HG03060 (cell line): Measurements from ENCODE around the gene MAGI2.
"Not testable (repeated sequence)": the region's sequence is repeated elsewhere in the genome, so short reads cannot be mapped to it uniquely, and the experiment has no call there.

Experiments
- ATAC-seq: cut with Tn5 transposase; IDR thresholded peaks from one replicate; pipeline ENCODE4 v1.9.1; 2021; ENCODE audit warnings: low read depth, moderate number of reproducible peaks; ENCODE audit not compliant: unreplicated experiment

Gene MAGI2

DNA sequence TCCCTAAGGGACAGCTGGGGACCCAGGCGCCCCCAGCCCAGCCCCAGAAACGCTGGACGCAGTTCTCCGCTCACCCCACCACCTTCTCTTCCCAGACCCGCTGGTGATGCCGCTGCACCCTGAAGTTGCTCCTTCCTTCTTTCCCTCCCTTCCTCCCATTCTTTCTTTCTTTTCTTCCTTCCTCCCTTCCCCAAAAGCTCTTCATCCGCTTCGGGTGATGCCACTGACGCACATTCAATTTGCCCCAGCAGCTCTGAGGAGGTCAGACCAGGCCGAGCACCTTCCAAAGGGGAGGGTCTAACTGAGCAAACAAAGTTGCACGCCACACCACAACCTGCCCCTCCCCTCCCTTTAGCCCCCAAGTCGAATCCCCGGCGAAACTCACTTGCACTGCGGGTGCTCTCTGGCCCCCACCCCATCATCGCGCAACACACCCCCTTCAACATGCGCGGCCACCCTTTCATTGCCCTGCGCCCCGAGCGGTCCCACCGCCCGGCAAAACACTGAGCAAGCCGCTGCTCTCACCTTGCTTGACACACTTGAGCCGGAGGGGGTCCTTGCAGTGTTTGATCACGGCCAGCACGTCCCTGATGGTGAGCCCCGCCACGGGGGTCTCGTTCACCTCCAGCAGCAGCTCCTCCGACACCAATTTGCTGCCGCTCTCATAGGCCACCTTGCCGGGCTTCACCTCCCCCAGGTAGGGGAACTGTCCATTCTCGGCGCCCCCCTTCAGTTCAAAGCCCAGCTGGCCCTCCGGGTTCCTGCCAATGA is 787 bp downstream of the MAGI2 start:
- no peak for ATAC-seq

DNA sequence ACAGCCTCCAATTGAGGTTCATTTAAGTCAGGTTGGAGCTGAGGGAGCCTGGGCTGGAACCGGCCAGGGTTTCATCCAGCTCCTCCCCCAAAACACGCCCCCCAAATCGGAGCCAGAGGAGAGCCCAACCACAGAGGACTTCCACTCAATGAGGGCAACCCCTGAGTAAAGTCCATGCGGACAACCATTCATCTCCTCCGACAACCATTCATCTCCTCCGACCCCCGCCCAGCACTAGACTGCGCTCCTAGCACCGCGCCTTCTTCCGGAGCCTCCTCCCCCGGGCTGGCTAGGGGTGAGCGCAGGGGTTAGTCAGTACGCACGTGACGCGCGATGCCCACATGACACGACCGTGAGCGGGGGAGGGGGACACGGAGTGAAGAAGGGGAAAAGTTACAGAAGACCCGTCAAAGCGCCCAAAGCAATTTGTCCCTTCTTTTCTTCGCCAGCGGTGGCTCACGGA is 1.4 kb downstream of the MAGI2 start:
- no peak for ATAC-seq

DNA sequence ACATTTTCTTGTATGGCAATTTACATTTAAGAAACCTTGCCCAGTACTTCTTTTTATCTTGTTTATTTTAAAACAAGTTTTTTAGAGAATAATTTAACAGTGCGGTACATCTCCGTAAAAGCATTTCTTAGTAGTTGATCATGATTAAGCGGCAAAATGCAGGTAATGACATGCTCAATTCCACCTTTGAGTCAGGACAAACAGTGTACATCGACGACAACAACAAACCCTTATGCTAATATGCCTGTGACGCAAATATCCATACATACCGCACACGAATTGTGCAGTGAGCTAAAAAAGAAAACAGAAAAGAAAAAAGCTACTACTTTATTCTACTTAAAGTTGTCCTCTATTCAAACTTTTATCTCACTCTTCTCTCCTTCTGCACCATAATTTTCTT is 1.9 kb downstream of the MAGI2 start:
- ATAC-seq: no peak

DNA sequence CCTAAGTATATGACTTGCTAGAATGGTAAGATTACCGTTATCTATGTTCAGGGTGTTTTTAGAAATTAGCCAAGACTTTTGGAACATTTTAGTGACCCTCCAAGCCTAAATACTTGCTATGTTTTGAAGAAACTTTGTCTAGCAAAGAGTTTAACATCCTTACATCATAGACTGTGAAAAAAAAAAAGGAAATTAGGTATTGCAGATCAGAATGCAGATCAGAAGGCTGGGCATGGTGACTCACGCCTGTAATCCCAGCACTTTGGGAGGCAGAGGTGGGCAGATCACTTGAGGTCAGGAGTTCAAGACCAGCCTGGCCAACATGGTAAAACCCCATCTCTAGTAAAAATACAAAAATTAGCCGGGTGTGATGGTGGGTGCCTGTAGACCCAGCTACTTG is 10.7 kb downstream of the MAGI2 start:
- not testable (repeated sequence) for ATAC-seq

DNA sequence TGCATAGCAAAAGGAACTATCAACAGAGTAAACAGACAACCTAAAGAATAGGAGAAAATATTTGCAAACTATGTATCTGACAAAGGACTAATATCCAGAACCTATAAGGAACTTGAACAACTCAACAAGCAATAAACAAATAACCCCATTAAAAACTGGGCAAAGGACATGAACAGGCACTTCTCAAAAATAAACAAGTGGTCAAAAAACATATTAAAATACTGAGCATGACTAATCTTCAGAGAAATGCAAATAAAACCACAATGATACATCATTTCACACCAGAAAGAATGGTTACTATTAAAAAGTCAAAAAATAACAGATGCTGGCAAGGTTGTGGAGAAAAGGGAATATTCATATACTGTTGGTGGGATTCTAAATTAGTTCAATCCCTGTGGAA is 17.1 kb downstream of the MAGI2 start:
- no peak for ATAC-seq

DNA sequence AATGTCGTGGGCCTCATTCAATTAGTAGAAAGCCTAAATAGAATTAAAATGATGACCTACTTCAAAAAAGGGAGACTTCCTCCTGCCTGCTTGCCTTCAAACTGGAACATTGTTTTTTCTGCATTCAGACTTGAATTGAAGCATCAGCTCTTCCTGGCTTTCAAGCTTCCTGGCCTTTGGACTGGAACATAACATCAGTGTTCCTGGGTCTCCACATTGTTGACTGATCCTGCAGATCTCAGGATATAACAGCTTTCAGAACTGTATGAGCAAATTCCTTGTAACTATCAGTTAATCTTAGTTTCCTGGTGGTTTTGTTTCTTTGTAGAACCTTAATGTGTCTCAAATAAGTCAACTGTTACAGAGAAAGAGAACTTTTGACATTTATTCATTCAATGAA is 18.6 kb downstream of the MAGI2 start:
- no peak for ATAC-seq

DNA sequence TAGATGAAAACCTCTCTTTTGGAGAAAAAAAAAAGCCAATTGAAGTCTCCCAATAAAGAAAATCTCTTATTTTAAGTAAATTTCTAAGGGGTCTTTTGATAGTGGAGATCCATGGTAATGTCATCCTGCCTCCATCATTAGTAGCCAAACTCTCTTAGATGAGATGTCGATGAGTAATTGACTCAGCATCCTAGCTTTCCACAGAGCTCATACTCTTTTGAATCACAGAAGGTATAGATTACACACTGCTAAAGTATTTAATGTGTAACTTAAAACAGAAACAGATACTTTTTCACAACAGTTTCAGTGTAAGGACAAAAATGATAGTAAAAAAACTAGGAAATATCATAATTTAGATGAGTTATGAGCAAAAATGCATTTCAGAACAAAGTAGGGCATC is 19.4 kb downstream of the MAGI2 start:
- no peak for ATAC-seq

DNA sequence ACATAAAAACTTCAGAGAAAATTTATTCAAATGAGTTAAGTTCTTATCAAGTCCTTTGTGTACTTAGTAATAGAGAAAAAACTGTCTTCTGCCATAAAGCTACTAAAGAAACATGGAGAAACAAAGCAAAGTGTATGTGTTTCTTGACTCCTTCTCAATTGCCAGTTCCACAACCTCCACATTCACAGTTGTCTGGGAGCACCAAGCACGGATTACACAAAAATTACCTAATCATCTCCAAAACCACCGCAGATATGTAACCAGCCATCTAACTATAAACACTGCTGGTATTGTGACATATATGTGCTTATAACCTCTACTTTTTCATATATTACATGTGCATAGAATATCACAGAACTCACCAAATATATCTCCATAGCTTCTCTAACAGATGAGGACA is 23.1 kb downstream of the MAGI2 start:
- no peak for ATAC-seq

DNA sequence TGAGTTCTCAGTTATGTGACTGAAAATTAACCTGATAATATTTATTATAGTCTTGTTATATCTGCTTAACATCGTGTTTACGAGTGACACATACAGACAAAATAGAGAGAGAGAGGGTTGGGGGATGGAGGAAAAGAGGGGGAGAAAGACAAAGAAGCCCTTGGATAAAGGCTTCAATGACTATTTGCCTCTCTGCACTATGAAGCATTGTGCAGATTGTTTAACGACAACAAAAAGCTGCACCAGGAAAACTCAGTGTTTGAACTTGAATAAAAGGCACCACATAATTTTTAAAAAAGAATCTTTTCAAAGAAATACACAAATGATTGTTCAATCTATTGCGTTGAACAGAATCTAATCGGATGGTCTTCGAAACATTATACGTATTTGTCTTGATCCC is 27.8 kb downstream of the MAGI2 start:
- ATAC-seq: no peak

DNA sequence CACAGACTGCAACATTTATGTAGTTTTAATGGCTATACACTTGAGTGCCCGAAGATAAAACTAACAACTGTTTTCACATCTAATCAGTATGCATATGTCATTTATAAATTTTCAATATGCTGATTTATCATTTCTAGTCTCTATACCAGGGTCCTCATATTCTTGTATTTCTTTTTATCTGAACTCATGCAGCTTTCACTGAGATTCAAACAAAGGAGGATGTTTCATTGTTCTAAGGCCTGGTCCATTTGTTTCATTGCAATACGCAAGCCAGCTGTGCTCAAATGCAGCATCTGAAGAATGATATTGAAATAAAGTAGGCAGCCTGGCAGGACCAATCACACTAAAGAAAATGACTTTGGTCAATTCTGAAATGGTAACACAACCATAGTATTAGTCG is 31.7 kb downstream of the MAGI2 start:
- ATAC-seq: no peak

DNA sequence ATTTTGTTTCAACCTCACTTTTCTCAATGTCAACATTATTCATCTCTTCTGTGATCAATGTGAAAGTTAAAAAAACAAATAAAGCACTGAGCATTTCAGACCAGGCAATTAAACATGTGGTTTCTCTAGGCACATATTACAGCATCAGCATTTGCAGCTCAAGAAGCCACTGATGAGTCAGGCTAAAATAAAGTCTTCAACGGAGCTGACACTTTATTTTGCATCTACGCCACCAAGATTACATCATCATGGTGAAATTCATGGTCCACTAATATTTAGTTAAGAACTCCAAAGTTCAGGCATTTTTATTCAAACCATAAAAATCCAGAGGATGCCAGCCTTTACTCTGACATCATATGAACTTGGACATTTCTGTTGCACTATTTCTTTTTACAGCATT is 33.0 kb downstream of the MAGI2 start:
- no peak for ATAC-seq

DNA sequence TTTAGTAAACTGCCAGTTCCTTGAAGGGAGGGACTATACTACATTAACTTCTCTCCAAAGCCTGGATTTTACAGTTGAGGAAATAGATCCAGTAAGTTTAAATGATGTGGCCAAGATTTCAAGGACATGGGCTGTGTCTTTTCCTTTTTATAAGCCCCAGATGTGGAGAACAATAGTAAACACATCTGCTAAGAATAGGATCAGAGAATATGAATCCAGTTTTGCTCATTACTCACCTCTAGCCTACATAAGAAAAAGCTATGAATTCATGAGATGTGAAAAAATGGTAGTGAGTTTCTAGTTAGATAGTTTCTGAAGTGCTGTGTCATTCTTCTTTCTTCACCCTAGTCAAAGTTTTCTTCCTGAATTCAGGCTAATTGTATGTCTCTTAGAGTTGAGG is 38.6 kb downstream of the MAGI2 start:
- no peak for ATAC-seq

DNA sequence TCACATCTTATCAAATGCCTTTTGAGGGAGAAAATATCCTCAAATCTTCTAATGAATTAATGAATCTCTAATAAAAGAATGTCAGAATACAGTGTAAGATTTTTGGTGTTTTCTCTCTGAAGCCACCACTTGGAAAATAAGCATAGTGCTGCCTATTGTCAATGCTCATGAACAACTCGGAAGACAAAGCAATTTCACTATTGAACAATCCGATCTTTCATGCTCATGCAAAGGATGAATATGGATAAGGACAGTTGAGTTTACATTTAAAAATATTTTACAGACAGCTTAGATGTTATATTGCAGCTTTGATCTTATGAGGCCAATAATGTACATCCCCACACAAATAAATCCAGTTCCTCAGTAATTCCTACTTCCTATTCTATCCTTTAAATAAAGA is 40.6 kb downstream of the MAGI2 start:
- no peak for ATAC-seq

DNA sequence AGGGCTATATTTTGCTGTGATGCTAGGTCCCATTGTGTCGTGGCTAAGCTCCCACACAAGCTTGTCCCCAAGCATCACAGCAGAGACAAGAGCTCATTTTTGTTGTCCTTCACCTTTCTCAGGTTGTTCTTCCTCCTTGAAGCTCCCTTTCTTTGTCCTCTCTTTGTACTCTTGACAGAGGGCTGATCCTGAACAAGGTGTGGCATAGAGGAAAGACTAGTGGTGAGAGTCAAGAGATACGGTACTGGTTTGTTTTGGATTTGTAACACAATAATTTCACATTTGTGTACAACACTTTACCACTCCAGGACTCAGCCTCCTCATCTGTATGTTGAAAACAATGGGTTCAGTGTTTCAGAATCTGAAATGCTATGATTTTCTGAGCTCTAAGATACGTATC is 41.0 kb downstream of the MAGI2 start:
- no peak for ATAC-seq

DNA sequence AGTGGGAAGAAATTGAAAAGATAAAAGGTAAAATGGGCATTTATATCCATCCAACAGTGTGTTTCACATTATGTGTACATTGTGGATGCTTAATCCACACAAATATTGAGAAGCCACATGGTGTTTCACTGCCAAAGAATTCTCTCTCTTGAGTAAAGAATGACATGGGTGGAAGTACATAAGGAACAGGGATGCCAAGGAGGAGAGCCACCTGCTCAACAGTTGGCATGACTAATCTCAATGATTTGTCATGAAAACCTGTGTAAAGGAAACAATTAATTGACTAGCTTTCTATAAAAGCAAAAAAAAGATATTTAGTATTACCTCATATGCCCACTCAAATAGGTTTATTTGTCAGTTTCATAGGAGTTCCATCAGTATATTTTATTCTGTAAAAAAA is 43.1 kb downstream of the MAGI2 start:
- ATAC-seq: no peak

DNA sequence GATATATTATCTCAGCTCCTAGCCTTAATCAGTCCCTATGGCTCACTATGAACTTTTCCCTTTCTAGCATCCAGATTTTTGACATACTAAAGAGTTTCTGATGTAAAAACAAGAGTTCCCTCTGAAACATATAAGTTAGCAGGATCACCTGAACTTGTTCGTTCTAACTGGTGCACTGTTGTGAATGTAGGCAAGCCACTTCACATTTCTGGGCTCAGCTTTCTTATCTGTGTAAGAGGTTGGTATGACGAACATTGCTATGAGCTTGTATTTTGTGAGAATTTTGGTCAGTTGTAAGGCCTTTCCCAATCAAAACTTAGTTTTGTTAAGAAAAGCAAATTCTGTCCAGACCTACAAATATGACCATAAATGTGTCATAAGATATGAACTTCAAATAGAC is 46.1 kb downstream of the MAGI2 start:
- no peak for ATAC-seq

DNA sequence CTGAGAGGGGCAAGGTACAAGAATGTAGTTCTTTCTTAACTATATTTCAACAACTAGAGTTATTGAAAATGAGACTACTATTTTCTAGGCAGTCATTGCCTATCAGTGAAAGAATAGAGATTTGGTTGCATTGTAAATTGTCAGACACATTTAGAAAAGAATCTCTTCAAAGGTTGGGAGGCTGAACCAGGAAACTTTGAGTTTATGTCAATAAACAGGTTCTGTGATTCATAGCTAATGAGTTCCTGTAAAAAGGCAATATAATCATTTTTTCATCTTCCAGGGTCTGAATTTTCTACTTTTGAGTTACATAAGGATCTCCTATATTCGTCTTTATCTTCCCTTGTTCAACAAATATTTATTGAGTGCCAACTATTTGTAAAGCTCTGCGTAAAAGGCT is 47.1 kb downstream of the MAGI2 start:
- no peak for ATAC-seq

DNA sequence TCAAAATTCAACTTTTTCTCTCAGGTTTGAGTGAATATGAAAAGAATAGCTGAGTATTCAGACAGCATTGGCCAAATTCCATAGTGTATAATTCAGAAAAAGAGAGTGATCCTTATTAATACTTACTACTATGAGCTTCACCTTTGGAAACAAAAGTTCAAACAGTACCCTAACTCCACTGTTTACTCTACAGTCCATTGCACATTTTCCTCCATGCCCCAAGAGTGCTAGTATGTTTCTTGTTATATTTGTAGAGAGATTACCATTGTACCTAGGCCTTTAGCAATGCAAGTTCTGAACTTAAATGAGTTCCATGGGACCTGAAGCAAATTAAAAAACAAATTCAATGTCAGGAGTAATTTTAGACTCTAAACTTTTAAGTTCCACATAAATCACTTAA is 48.1 kb downstream of the MAGI2 start:
- ATAC-seq: no peak

DNA sequence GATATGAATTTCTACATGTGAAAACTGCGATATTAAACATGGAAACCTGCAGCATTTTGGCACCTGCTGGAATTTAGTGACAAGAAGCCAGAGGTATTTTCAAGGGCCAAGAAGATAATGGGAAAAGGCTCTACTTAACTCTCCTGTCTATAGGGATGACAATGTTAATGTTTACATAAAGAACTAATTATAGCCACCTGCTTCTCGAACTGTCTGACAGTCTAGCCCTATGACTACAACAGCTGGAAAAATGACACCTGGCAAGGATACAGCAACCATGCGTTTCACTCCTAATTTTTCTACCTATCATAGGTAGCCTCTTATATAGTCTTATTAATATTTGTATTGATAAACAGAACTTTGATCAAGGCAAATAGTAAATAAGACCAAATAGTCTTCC is 49.6 kb downstream of the MAGI2 start:
- ATAC-seq: no peak

DNA sequence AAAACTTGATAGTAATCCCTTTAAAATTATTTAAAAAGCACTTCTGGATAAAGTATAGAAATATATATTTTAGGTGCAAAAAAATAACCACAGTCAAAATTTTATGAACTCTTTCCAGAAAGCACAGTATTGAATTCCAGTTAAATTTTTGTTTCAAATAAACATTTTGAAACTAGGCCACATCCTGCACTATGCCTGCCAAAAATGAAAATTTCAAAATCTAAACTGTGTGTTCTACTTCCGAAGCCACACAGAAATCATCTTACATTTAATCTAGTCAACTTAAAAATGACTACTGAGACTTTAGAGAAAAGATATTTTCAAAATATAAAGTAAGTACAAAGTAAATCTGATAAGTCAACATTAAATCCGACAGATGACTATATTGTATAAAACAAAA is 50.0 kb downstream of the MAGI2 start:
- no peak for ATAC-seq

DNA sequence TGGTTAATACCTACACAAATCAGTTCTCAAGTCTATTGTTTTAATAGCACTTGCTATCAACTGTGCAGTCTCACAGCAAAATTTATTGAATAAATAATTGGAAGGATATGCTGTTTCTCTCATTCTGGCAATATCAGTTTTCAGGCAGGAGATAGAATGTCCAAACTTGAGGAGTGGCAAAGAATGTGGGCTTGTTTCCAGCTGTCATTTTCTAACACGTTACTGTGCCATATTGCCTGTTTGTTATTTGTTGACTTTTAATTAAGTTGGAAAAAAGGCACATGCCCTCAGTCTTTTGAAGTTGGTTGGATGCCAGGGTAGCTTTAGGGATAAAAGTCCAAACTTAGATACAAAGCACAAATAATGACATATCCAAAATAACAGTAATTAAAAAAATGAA is 52.2 kb downstream of the MAGI2 start:
- no peak for ATAC-seq

DNA sequence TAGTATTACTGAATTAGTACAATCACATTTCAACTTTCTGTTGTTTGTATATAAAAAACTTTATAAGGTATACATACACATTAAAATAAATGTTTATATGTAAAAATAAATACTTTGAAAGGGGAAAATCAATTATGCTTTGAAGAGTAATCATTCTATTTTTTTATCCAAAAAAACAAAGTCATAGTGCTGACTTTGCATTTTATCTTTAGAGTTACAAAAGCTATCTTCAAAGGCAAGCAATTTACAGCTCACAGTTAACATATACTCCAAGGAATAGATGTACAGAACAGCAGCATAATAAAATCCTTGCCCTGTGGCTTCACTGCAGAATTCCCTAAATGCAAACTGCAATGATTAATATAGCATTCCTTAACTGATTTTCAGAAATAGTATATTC is 53.2 kb downstream of the MAGI2 start:
- no peak for ATAC-seq
